Stimulated activated CD8-positive, alpha-beta memory T cell treated with anti-CD3 and anti-CD28 coated beads, Interleukin-12 subunit alpha, Interleukin-12 subunit beta, amount 100 ng/mL, for 1 hour (primary cell): Measurements from ENCODE around the gene DPYSL3.

Experiments
- DNase-seq: peaks from one replicate; pipeline ENCODE4 v3.0.0-alpha.2; 2020; ENCODE audit warnings: low read depth

The DPYSL3 gene

DNA sequence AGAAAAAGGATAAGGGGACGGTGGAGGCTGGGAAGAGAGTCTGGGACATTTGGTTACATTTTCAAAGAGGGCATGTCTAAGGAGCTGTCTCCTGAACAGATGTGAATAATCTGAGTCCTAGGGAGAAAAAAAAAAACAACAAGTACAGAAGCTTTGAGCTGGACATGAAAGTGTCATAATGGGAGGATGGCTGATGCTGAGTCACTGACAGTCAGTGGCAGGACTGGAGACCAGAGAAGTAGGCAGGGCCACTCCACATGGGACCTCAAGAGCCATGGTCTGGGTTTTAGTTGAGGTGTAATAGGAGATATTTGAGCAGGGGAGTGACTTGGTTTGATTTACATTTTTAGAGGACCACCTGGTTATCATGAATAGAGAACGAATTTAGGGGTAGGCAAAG lies 70.6 kb downstream of the DPYSL3 start:
- no peak for DNase-seq

- no peak for DNase-seq
Observed at GRCh38 chr5:147437161-147437596, 72.7 kb downstream of the DPYSL3 start.

- DNase-seq = no peak
Observed at GRCh38 chr5:147436596-147436995, 73.3 kb downstream of the DPYSL3 start.

- DNase-seq = no peak
Observed at GRCh38 chr5:147434049-147434448, 75.8 kb downstream of the DPYSL3 start.

GRCh38 chr5:147432323-147432722 lies 77.5 kb downstream of the DPYSL3 start:
- DNase-seq = no peak

DNA sequence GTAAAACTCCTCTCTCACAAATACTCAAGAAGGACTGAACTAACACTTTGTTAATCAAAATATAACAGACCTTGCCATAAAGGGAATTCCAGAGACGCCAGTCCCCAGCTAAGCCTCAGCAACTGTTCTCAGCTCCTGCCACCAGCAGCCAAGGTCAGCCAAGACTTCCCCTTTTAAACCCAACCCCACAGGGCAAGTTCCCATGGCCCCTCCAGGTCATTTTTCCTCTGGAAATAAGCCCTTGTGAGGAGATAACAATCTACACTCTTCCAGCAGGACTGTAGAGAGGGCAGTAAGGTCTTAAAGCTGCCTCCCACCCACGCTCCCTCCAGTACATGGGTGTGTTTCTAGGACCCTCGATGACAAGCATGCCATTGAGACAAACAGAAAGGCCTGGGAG lies 78.3 kb downstream of the DPYSL3 start:
- no peak for DNase-seq

GRCh38 chr5:147430628-147431027 lies 79.2 kb downstream of the DPYSL3 start:
- DNase-seq = no peak

DNA sequence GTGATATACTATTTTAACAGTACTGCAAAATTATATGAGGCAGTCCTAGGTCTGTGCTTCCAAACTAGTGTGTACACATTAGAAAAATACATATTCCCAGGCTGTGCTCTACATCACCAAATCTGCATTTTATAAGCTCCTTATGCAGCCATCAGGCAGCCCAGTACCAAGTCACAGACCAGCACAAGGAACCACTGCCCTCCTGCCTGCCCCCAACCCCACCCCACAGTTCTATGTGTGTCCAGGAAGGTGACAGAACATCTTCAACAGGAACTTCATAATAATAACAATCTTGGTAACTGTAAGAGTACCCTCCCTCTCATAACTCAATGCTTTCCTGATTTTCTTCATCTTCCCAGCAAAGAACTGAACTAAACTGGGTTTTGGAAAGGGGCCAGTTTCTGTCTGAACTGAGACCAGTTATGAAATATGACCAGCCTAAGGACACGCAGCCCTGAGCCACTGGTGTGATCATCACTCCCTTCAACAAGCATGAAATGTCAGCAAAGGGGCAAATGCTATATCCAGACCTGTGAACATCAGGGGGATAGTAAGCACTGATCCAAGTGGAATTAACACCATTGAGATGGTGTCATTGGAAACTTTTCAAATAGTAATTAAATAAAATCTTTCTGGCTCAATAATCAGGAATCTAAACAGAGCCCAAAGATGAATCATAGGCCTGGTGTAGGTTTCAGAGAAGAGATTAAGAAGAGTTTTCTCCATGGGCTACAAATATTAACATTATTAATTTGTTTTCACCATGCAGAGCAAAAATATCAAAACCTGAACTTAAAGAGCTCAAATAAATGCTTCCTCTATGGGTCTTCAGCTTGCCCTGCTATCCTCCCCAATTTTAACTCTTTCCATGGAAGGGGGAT lies 82.1 kb downstream of the DPYSL3 start:
- DNase-seq = no peak

- no peak for DNase-seq
Observed at GRCh38 chr5:147426640-147427327, 83.1 kb downstream of the DPYSL3 start.

GRCh38 chr5:147418613-147419012 lies 91.3 kb downstream of the DPYSL3 start:
- DNase-seq = no peak

GRCh38 chr5:147417135-147417813 lies 92.6 kb downstream of the DPYSL3 start:
- no peak for DNase-seq

DNA sequence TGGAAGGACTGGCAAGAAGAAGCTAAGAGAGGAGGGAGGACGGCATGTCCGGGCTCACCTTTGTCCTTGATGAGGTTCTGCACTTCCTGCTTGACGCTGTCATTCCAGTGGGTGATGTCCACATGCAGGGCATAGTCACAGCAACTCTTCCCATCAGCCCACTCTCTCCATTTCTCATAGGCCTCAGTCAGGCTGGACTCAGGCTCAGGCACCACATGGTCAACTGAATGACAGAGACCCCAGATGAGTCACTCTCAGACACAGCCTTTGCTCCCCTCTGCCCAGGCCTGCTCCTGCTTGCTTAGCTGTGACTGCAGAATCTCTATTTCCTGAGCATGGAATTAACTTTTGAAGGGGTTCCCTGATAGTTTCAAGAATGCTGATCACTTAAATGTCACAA lies 94.2 kb downstream of the DPYSL3 start:
- DNase-seq = no peak

DNA sequence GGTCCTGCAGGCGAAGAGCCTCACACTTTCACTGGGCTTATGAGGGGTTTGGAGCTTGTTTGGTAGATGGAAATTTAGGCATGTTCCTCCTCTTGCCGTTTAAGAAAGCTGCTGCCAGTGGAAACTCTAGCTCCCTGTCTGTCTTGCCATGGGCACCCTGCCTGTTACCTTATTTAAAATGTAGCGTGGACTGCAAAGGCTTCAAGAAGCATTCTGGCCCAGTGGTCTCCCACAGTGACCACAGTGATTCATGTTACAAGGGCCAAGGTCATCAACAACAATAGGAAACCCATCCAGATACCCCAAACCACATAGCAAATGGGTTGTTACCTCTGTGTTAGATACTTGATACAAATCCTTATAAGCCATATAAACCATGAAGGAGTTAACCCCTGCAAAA lies 96.6 kb downstream of the DPYSL3 start:
- DNase-seq = no peak

DNA sequence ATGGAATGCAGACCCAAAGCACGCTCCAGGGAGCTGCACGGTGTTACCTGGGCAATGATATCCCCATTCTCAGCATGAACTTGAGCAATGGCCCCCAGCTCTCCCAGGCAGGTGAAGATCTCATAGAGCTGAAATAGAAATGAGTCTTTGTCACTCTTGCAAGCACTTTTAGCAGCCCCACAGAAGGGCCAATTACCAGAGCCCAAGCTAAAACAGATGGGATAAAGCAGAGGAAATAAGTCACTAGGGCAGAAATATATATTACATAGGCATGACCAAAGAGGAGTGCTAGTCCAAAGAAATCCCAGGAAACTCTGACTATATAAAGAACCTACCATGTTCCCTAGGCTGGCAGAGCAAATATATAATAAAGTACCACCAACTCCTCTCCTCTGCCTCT lies 97.3 kb downstream of the DPYSL3 start:
- no peak for DNase-seq

GRCh38 chr5:147411359-147412319 lies 98.2 kb downstream of the DPYSL3 start:
- DNase-seq = no peak

DNA sequence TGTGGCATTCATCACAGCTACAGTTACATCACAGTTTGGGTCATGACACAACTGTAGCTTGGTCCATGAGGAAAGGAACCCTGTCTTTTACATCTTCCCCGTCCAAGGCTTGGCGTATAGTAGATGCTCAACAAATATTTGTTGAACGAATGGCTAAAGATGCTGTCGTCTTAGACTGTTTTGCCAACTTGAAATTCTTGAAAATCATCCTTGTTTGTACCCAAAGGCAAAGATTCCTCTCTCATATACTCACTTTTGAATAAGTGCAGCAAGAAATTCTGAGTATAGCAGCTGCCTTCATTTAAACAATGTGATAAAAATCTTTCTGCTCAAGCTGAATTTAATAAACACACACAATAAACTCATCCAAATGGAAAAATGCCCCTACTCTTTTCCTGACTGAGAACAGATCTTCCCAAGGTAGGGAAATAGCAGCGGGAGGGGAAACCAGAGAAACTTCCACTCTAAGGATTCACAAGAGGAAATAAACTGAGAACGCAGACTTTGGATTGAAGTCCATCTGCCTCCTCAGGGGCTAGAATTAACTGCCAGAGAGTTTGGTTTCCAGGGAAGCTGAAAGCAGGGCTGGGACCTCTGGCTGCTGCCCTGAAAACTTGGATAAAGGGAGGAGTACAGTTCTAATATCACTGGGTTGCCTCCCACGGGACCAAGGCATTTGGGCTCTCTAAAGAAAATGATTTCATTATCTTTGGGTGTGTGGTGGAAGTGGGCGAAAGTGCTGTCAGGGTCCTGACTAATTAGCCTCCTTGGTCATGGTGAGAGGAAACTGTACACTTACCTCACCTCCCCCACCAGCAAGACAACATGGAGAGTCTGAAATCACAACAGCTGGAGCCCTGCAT lies 99.1 kb downstream of the DPYSL3 start:
- no peak for DNase-seq

DNA sequence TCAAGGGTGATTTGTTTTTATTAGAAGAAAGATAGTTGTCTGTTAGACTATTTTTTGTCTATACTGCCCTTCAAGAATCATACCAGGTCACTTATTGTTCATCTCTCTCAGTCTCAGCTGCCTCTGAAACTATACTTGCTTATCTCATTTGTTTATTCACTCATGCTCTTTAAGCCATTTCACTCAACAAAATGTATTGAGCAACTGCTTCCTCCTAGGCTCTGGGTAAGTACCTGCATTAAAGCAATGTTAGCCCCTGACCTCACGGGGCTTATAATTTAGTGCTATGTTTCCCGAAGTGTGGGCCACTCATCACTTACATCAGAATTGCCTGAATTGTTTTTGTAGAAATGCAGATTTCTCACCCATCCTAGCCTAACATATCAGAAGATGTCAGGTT lies 100.9 kb downstream of the DPYSL3 start:
- DNase-seq = no peak

DNA sequence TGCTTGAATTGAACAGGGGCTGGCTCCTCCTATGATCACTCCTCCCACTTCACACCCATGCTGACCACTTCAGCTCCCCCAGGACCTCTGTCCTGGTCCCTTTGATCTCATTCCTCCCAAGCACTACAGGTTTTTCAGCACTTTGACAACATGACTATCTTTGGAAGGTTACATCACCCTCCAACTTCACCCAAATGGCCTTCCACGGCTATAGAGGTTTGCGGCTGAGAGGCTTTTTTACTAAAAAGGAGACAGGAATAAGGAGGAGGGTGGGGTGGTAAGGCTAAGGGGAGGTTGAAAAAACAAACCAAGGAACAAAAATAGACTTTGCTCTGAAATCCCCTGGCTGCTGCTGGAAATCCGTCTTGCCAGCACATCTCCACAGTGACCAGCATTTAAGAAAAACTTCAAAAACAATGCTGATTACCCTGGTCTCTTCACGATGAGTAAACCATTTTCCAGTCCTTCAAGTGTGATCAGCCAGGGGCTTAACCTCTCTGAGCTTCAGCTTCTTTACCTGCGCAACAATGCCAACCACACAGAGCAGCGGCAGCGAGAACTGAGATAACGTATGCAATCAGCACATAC lies 102.7 kb downstream of the DPYSL3 start:
- no peak for DNase-seq

DNA sequence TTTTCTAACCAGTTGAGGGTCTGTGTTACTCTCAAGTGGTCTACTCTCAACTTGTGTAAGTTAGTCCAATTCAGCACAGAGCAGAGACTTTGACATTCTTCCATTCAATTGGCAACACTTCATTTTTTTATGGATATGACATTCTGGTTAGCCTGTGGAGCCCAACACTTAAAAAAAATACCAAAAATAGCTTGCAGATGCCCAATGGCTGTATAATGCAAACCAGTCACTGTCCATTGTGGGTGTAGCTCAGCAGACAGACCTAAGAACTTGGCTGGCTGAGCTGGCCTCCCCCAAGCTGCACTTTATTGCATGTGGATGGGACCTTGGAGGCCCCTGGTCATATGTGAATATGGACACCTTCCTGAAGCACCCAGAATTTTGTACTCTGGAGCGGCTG lies 103.2 kb downstream of the DPYSL3 start:
- no peak for DNase-seq

DNA sequence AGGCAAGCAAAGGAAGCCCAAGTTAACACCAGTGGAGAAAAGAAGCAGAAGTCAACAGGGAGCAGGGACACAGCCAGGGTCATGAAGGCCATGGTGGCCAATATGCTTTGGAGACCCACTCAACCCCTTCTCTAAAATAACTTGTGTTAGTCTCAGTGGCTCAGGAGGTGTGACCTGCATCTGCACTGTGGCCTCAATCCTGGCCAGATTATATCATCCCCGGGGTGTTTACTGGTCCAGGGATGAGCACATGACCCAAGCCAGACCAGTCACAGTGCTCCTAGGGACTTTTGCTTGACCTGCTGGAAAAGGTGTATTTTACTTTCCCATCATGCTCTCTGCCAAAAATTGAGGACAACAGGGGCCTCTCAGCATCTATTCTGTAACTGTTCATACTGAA lies 105.2 kb downstream of the DPYSL3 start:
- no peak for DNase-seq
